ENCODE measurements around the gene TBXT.
A peak's percentile ranks its signal among the peaks of the same experiment; 100 is the strongest.
"Not testable (repeated sequence)": the region's sequence is repeated elsewhere in the genome, so short reads cannot be mapped to it uniquely, and the experiment has no call there.

Gene TBXT

GRCh38 chr6:166151798-166152197, 15.9 kb downstream of the TBXT start:
- TF ChIP-seq, protein P1, sequence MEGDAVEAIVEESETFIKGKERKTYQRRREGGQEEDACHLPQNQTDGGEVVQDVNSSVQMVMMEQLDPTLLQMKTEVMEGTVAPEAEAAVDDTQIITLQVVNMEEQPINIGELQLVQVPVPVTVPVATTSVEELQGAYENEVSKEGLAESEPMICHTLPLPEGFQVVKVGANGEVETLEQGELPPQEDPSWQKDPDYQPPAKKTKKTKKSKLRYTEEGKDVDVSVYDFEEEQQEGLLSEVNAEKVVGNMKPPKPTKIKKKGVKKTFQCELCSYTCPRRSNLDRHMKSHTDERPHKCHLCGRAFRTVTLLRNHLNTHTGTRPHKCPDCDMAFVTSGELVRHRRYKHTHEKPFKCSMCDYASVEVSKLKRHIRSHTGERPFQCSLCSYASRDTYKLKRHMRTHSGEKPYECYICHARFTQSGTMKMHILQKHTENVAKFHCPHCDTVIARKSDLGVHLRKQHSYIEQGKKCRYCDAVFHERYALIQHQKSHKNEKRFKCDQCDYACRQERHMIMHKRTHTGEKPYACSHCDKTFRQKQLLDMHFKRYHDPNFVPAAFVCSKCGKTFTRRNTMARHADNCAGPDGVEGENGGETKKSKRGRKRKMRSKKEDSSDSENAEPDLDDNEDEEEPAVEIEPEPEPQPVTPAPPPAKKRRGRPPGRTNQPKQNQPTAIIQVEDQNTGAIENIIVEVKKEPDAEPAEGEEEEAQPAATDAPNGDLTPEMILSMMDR (IDR thresholded peaks at IDR 0.05; ENCODE audit: low read length, missing control alignments): no peak
- no peak for DNase-seq (ENCODE audit: low read depth)
- H3K4me3 ChIP-seq (replicated peaks; ENCODE audit: low read depth, low read length): no peak overlapping the region

GRCh38 chr6:166145751-166146150, 21.9 kb downstream of the TBXT start:
- TF ChIP-seq, protein P1 (IDR thresholded peaks at IDR 0.05; ENCODE audit: low read length, missing control alignments): no peak
- H3K4me3 ChIP-seq (replicated peaks; ENCODE audit: low read depth, low read length): no peak overlapping the region
- peak; percentile 37 for DNase-seq (ENCODE audit: low read depth)

GRCh38 chr6:166143011-166143410, 24.6 kb downstream of the TBXT start:
- TF ChIP-seq, protein P1 (IDR thresholded peaks at IDR 0.05; ENCODE audit: low read length, missing control alignments): no peak
- no peak overlapping the region for H3K4me3 ChIP-seq (replicated peaks; ENCODE audit: low read depth, low read length)
- peak; percentile 81 for DNase-seq (ENCODE audit: low read depth)

DNA sequence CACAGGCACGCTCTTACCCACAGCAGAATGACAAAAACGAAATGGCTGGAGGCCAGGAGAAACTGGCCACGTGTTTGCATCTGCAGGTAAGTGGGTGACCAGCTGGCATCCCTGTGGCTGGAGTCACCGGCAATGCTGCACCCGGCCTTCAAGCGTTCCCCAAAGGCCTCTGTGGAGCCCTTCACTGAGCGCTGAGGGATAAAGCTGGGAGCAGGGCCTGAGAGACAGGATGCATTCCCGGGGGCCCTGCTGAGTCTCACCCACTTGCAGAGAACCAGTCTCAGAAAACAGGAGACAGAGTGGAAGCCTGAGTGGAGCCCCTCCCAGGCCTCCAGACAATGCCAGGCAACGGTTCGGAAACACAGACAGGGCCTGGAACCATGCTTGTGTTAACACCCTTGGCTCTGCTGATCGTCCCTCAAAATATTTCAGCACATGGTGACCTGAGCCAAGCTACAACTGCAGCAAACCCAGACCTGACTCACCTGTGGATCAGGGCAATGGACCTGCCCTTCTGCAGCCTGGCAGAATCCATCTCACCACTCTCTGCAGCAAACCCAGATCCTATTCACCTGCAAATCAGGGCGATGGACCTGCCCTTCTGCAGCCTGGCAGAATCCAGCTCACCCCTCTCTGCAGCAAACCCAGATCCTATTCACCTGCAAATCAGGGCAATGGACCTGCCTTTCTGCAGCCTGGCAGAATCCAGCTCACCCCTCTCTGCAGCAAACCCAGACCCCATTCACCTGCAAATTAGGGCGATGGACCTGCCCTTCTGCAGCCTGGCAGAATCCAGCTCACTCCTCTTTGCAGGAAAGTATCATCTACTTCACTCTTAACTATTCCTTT, 39.8 kb downstream of the TBXT start:
- TF ChIP-seq, protein P1 (IDR thresholded peaks at IDR 0.05; ENCODE audit: low read length, missing control alignments): no peak
- H3K4me3 ChIP-seq (replicated peaks; ENCODE audit: low read depth, low read length): no peak overlapping the region
- no peak for DNase-seq (ENCODE audit: low read depth)

- DNase-seq (ENCODE audit: low read depth); H3K4me3 ChIP-seq (replicated peaks; ENCODE audit: low read depth, low read length): not testable (repeated sequence)
These were observed 44.5 kb downstream of the TBXT start for GRCh38 chr6:166123115-166123514.

GRCh38 chr6:166121726-166122125, 45.9 kb downstream of the TBXT start:
- H3K4me3 ChIP-seq (replicated peaks; ENCODE audit: low read depth, low read length): no peak overlapping the region
- TF ChIP-seq, protein P1 (IDR thresholded peaks at IDR 0.05; ENCODE audit: low read length, missing control alignments): no peak
- no peak for DNase-seq (ENCODE audit: low read depth)

DNA sequence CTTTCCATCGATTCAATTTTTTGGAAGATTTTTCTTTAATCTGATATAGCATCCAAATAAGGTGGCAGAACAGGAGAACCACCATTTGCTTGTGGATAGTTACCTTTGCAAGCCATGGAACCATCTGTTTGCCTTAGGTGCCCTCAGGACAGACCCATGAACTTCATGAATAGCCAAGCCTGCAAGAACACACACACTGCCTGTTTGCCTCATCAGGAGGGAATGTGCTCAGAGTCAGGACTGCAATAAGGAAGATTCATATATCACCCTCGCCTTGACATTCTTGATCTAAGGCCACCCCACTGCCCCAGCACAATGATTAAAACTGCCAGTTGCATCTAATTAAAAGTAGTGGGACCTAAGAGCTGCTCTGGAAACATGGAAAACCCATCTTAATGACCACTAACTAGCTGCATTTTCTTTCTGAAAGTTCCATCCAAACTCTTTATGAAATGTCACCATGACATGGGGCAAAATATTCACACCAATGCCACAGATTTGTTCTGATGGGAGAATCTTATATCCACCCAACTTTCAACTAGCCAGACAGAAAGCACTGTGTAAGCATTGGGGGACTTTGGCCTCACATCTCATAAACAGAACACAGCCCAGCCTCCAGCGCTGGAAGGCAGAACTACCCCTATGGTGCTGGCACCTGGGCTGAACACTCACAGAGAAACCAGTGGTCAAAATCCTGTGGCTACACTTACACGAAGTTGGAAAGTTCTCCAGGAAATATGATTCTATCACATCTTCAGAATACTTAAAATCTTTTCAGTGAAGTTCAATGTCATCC, 48.3 kb downstream of the TBXT start:
- TF ChIP-seq, protein P1 (IDR thresholded peaks at IDR 0.05; ENCODE audit: low read length, missing control alignments): no peak
- DNase-seq (ENCODE audit: low read depth): no peak

More for the DNA sequence above, 48.3 kb downstream of the TBXT start:
- H3K4me3 ChIP-seq (replicated peaks; ENCODE audit: low read depth, low read length): no peak overlapping the region

All from fibroblast of pulmonary artery (primary cell).